Mesothelial cell of epicardium (in vitro differentiated cells): ENCODE measurements around the gene RNLS. TPM values are rescaled to one million over a fixed set of nuclear protein-coding genes. Genes with fewer than 3 reads are reported as not detected.

ENCODE experiments used
- DNase-seq, 2 experiments: peaks; one replicate each; pipeline ENCODE4 v3.0.0; 2021; ENCODE audit warnings: low spot score in 2 of 2; ENCODE audit not compliant: unreplicated experiment in 2 of 2
- H3K27ac Mint-ChIP-seq: 2 replicates; pipeline ENCODE4 v1.8.0; 2021; ENCODE audit warnings: mixed read lengths
- H3K27me3 Mint-ChIP-seq: 2 replicates; pipeline ENCODE4 v1.8.0; 2021; ENCODE audit warnings: low read depth, mixed read lengths
- H3K36me3 Mint-ChIP-seq: 2 replicates; pipeline ENCODE4 v1.8.0; 2021; ENCODE audit warnings: mixed read lengths
- H3K4me1 Mint-ChIP-seq: 2 replicates; pipeline ENCODE4 v1.8.0; 2021; ENCODE audit warnings: mixed read lengths
- H3K4me3 Mint-ChIP-seq: 2 replicates; pipeline ENCODE4 v1.8.0; 2021; ENCODE audit warnings: mild to moderate bottlenecking, moderate library complexity, mixed read lengths
- H3K9me3 Mint-ChIP-seq: 2 replicates; pipeline ENCODE4 v1.8.0; 2021; ENCODE audit warnings: mixed read lengths
- CTCF ChIP-seq: fragments of 200-600 bp; sonication (generic); IDR thresholded peaks from one replicate; pipeline ENCODE4 v1.5.0; 2021; ENCODE audit warnings: antibody characterized with exemption; ENCODE audit not compliant: unreplicated experiment
- total RNA-seq: library from RNA; stranded (reverse); gene quantifications from 3 replicates; pipeline ENCODE4 v1.2.1, GENCODE V29; 2021

RNLS gene
- total RNA-seq, 1 donor from 2014 or later = 9.4 TPM

- DNase-seq = no peak
- Mint-ChIP-seq H3K4me1 (peaks cover 21% of the 10 kb centered on the region), H3K27ac (no peak overlapping the region), H3K27me3 (peaks cover 3% of the 10 kb centered on the region), H3K4me3 (no peak overlapping the region), H3K9me3 (peaks cover 11% of the 10 kb centered on the region), H3K36me3 (peaks cover 8% of the 10 kb centered on the region)
- no peak for TF ChIP-seq CTCF
Observed at GRCh38 chr10:88427024-88427423, 156.1 kb downstream of the RNLS start.

- no peak for DNase-seq
- H3K9me3 Mint-ChIP-seq = no peaks in the 10 kb centered on the region
- TF ChIP-seq CTCF = no peak
- no peak overlapping the region for H3K4me3 Mint-ChIP-seq
- no peak overlapping the region for H3K27ac Mint-ChIP-seq
- peaks cover 3% of the 10 kb centered on the region for H3K27me3 Mint-ChIP-seq
- peaks cover 21% of the 10 kb centered on the region for H3K4me1 Mint-ChIP-seq
- no peaks in the 10 kb centered on the region for H3K36me3 Mint-ChIP-seq
Observed at GRCh38 chr10:88424881-88425280, 158.2 kb downstream of the RNLS start.

- Mint-ChIP-seq H3K4me3 (no peak overlapping the region), H3K9me3 (no peaks in the 10 kb centered on the region), H3K27me3 (peaks cover 3% of the 10 kb centered on the region), H3K4me1 (peaks cover 16% of the 10 kb centered on the region), H3K36me3 (no peaks in the 10 kb centered on the region), H3K27ac (no peak overlapping the region)
- no peak for TF ChIP-seq CTCF
- DNase-seq = no peak
Observed at GRCh38 chr10:88423732-88424131, 159.4 kb downstream of the RNLS start.

GRCh38 chr10:88421590-88421989, 161.5 kb downstream of the RNLS start:
- Mint-ChIP-seq H3K27me3 (peaks cover 3% of the 10 kb centered on the region), H3K9me3 (no peaks in the 10 kb centered on the region), H3K4me1 (peaks cover 6% of the 10 kb centered on the region), H3K36me3 (no peaks in the 10 kb centered on the region), H3K27ac (no peak overlapping the region), H3K4me3 (no peak overlapping the region)
- no peak for DNase-seq
- TF ChIP-seq CTCF = no peak

GRCh38 chr10:88418871-88419270, 164.2 kb downstream of the RNLS start:
- DNase-seq = no peak
- no peak for TF ChIP-seq CTCF
- H3K27ac Mint-ChIP-seq = no peak overlapping the region

More at GRCh38 chr10:88418871-88419270, 164.2 kb downstream of the RNLS start:
- Mint-ChIP-seq H3K9me3 (no peaks in the 10 kb centered on the region), H3K36me3 (no peaks in the 10 kb centered on the region), H3K4me1 (peaks cover 6% of the 10 kb centered on the region), H3K4me3 (no peak overlapping the region), H3K27me3 (no peaks in the 10 kb centered on the region)
